PFSK-1 (cell line): Measurements from ENCODE around the gene CARHSP1.

Experiments used
- FOXP2 ChIP-seq: optimal IDR thresholded peaks from 2 replicates; pipeline ENCODE3; 2011; ENCODE audit warnings: borderline replicate concordance, control low read depth, inconsistent platforms; ENCODE audit not compliant: insufficient read depth; ENCODE audit errors: extremely low read length, extremely low read depth
- POLR2AphosphoS5 ChIP-seq: IDR thresholded peaks from 2 replicates; pipeline ENCODE4 v1.6.1; 2012; ENCODE audit warnings: low read depth, mild to moderate bottlenecking, control low read depth, low read length, moderate library complexity
- REST ChIP-seq, 2 experiments: IDR thresholded peaks; 2 replicates each; pipeline versions ENCODE4 v1.6.1 to v1.8.0; 2011 to 2012; ENCODE audit warnings: low read depth in 2 of 2, low read length in 2 of 2, control low read depth in 1 of 2, inconsistent platforms in 1 of 2, mild to moderate bottlenecking in 1 of 2, moderate library complexity in 1 of 2; ENCODE audit not compliant: insufficient read depth in 1 of 2
- SIN3A ChIP-seq: IDR thresholded peaks from 2 replicates; pipeline ENCODE4 v1.6.1; 2012; ENCODE audit warnings: mild to moderate bottlenecking, low read length, moderate library complexity, borderline replicate concordance; ENCODE audit not compliant: insufficient read depth
- TAF1 ChIP-seq: IDR thresholded peaks from 2 replicates; pipeline ENCODE4 v1.6.1; 2012; ENCODE audit warnings: low read length, control low read depth, borderline replicate concordance; ENCODE audit not compliant: insufficient read depth

The CARHSP1 gene

DNA sequence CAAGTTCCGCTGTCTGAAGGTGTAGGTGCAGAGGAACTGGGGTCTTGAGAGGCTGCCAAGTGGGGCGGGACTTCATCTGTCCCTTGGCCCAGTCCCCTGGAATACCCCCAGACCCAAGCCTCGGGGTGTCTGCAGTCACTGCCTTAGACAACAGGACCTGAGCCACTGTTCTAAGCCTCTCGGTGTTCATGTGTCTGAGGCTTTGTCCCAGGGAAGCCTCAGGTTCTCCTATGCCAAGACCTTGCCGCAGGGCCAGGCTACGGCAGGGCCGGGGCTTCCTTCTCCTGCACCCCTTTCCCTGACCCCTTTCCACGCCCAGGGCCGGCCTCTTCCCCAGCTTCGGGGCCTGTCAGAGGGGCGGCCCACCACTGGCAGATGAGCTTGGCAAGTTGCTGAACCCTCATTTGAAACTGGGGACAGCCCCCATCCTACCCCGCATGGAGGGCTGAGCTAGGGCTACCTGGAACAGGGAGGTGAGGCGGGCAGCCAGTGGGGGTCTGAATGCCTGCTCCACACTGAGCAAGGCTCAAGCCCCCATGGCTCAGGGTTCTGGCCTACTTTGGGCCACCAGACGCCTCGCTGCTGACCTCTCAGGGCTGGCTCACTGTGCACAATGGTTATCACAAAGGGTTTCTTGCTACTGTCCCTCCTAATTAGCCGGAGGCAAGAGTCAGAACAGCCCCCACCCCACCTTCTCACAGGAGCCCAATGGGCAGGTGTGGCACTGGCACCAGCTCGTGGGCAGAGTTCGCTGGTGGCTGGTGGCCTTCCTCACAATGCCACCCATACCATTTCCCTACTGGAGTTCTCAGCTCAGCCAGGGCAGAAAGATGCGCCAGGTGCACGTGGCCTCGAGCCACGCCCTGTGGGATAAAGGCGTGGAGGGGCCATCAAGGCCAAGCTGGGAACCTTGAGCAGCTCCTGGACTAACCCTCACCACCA is 20.4 kb upstream of the CARHSP1 start:
- no peak for TF ChIP-seq TAF1
- TF ChIP-seq REST (IDR thresholded peaks at IDR 0.05; ENCODE audit: insufficient read depth in 1 of 2, low read depth in 2 of 2, low read length in 2 of 2) = no peak
- no peak for TF ChIP-seq SIN3A
- TF ChIP-seq POLR2AphosphoS5 = no peak
- no peak for TF ChIP-seq FOXP2

GRCh38 chr16:8887952-8888560 is 19.2 kb upstream of the CARHSP1 start:
- TF ChIP-seq POLR2AphosphoS5 (no peak), SIN3A (no peak), REST (IDR thresholded peaks at IDR 0.05; ENCODE audit: insufficient read depth in 1 of 2, low read depth in 2 of 2, low read length in 2 of 2) (no peak), FOXP2 (no peak), TAF1 (no peak)

GRCh38 chr16:8887431-8887765 is 18.6 kb upstream of the CARHSP1 start:
- no peak for TF ChIP-seq TAF1

DNA sequence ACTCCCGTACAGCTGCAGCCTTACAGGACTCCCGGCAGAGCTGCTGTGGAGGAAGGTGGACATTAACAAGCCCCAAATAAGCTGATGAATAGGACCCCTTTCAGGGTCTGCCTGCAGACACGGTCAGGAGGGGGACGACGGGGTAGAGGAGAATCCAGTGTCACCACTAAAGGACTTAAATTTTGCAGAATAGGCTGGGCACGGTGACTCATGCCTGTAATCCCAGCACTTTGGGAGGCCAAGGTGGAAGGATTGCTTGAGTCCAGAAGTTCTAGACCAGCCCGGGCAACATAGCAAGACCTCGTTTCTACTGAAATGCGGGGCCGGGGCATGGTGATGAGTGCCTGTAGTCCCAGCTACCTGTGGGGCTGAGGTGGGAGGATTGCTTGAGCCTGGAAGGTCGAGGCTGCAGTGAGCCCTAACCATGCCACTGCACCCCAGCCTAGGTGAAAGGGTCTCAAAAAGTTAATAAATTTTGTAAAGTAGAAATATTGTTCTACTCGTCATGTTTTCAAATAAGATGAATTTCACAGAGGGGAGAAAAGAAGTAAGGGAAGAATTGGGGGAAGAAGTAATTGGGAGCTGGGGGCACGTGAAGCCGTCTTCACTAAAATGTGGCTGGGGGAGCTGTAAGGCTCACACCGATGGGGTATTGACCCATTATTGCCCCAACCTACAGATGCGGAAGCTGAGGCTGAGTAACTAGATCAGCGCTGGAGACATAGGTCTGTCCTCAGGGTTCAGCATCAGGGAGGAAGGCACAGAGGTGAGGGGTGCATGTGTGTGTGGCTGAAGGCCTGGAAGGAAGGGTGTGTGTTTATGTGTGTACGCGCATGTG is 18.0 kb upstream of the CARHSP1 start:
- TF ChIP-seq REST (IDR thresholded peaks at IDR 0.05; ENCODE audit: insufficient read depth in 1 of 2, low read depth in 2 of 2, low read length in 2 of 2) = no peak
- TF ChIP-seq FOXP2 = no peak
- no peak for TF ChIP-seq POLR2AphosphoS5
- no peak for TF ChIP-seq SIN3A
- no peak for TF ChIP-seq TAF1

GRCh38 chr16:8885674-8886592 is 17.1 kb upstream of the CARHSP1 start:
- no peak for TF ChIP-seq REST (IDR thresholded peaks at IDR 0.05; ENCODE audit: insufficient read depth in 1 of 2, low read depth in 2 of 2, low read length in 2 of 2)
- no peak for TF ChIP-seq SIN3A
- no peak for TF ChIP-seq TAF1
- no peak for TF ChIP-seq POLR2AphosphoS5
- TF ChIP-seq FOXP2 = no peak
